ENCODE data around the gene SLC16A7.
A peak's percentile ranks its signal among the peaks of the same experiment; 100 is the strongest.

Gene SLC16A7

DNA sequence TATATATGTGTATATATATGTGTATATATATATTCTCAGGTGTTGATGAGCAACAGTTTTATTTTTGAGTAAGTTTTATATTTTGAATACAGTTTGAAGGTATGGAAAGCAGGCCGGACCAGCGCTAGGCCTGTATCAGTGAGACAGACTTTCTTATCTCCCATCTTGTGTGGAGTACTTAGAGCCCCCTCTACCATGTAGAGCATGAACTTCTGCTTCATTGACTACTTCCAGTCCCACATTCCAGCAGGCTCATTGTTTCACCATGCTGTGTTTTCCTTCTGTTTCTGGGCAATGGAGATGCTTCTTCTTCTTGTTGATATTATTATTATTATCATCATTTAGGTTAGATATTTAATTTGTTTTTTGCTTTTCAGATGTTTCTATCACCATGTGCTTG is 76.4 kb downstream of the SLC16A7 start:
- no peak for DNase-seq

GRCh38 chr12:59675461-59675860 is 79.6 kb downstream of the SLC16A7 start:
- DNase-seq = no peak

DNA sequence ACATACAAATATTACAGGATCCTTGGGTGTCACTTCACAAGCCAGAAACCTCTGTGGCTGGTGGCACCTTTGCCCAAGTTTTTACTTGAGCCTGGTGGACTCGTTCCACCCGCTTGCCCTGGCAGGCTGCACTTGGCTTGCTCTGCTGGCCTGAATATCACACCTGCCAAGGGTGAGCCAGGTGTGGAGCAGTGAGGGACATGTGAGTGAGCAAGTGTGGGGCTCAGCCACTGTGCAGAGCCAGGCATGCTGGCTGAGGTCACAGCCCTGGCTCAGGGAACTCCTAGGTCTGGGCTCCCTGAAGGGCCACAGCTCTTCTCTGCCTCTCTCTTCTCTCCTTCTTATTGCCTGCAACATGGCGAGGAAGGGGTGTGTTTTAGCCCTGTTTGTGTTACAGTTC is 82.0 kb downstream of the SLC16A7 start:
- DNase-seq = no peak

DNA sequence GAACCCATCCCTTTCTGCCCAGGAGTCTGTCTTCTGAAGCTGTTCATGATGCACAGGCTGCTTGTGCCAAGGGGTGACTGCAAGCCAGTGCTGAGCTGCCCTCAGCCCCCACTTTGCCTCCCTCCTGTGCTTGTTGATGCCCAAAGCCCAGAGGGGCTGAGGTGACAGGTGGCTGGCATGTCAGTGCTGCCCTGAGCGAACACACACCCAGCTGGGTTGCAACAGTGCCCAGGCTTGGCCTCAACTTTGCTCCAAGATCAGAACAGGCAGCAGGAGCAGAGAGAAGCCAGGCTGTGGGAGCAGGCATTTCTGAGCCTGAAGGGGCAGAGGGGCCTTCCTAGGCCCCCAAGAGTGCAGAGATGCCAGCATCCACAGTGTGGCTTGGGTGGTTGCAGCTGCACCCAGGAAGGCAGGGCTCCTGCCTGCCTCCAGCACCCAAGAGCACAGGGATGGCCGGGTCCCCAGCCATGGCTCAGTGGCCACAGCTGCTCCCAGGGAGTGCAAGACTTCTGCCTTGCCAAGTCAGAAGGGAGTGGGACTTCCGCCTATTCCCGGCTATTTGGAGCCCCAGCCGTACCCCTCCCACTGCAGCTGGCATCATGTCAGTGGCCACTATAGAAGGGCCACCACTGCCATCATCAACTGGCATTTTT is 83.1 kb downstream of the SLC16A7 start:
- peak; percentile 7 to 64 for DNase-seq

- no peak for DNase-seq
Observed at GRCh38 chr12:59689776-59690175, 93.9 kb downstream of the SLC16A7 start.

DNA sequence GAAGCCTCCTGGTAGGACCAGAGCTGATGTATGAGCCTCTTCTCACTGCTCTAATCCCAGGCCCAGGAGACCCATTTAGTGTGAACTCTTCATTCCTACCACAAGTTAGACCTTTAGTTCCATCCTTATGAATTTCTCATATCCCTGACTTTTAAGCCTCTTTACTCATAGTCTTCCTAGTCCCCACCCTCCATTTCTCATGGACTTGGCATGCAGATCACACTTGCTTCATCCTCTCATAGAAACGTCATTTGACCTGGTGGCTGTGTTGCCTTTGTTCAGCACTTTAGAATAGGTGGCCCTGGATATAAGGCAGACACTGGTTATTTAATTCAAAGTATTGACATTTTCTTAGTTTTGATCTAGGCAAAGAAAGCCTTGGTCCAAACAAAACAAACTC is 99.5 kb downstream of the SLC16A7 start:
- no peak for DNase-seq

DNA sequence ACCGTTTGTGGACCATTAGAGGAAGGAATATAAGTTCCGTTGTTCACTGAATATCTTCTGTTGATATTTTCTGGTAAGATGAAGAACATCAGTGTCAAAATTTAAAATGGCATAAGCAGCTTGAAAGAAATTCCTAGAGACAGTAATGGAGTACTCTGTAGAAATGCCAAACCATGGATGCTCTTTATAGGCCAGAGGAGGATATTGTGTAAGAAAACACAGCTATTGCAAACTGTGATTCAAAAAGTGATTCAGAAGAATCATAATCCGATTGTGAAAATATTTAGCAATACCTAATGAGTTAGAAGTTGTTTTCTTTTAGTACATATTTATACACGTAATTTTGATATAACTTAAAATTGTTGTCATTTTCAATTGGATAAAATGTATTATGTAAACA is 102.8 kb downstream of the SLC16A7 start:
- no peak for DNase-seq

DNA sequence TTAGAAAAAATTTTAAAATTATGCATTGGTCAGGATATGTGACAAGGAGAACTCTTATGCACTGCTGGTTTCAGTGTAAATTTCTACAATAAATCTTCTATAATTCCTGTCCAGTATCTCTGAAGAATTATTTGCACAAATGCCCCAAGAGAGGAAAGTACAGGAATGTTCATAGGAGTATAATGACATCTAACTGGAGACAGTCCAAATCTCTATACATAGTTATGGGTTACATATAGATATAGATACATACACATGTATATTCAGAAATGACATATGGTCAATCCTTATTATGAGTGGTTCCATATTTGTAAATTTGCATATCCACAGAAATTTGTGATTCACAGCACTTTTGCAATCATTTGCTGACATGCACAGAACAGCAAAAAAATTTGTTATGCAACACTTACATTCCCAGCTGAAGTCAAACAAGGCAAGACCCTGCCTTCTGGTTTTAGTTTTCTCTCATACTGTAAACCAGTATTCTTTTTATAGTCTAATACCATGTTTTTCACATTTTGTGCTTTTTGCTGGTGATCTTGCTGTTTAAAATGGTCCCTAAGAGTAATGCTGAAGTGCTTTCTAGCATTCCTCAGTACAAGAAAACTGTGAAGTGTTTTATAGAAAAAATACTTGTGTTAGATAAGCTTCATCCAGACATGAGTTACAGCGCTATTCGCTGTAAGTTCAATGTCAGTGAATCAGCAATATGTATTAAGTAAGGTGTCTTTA is 103.8 kb downstream of the SLC16A7 start:
- DNase-seq = no peak

GRCh38 chr12:59700153-59700450 is 104.3 kb downstream of the SLC16A7 start:
- DNase-seq = no peak

DNA sequence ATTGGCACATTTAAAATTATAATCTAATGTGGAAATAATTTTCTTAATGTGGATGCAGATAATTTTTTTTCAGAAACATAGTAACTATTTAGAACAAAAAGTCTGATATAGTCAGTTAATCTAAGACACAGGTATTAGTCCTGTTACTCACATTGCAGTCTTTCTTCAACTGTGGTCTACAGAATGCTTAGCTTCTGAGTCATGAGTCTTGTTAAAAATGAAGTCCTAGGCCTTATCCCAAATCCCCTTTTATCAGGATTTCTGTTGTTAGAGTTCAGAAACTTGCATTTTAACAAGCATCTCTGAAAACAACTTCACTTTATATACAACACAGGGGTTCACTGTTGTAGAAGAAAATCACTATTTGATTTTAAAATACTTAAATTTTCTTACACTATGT is 112.2 kb downstream of the SLC16A7 start:
- no peak for DNase-seq

- no peak for DNase-seq
Observed at GRCh38 chr12:59708484-59708883, 112.7 kb downstream of the SLC16A7 start.

GRCh38 chr12:59710004-59710628 is 114.3 kb downstream of the SLC16A7 start:
- no peak for DNase-seq

- DNase-seq = no peak
Observed at GRCh38 chr12:59710964-59711363, 115.1 kb downstream of the SLC16A7 start.

GRCh38 chr12:59715434-59715833 is 119.6 kb downstream of the SLC16A7 start:
- no peak for DNase-seq

- DNase-seq = no peak
Observed at GRCh38 chr12:59716043-59716442, 120.2 kb downstream of the SLC16A7 start.

GRCh38 chr12:59717436-59717835 is 121.6 kb downstream of the SLC16A7 start:
- DNase-seq = no peak

GRCh38 chr12:59719701-59720100 is 123.9 kb downstream of the SLC16A7 start:
- no peak for DNase-seq

DNA sequence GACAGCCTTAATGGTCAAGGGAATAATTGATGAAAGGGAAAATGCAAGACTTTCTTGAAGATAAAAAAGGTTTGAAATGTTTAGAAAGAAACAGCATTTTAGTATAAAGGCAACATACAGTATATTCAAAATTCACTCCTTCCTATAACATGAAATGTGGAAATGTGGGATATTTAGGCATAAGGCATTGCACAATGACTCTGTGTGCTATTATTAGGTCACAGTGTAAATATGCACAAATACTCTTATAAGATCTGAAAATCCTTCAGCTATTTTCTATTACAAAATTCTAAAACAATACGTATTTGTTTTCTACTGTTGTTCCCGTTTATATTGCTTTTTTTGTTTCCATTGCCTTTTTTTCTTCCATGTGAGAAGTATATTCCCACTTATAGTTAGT is 127.7 kb downstream of the SLC16A7 start:
- no peak for DNase-seq

GRCh38 chr12:59724011-59724695 is 128.3 kb downstream of the SLC16A7 start:
- DNase-seq = no peak

DNA sequence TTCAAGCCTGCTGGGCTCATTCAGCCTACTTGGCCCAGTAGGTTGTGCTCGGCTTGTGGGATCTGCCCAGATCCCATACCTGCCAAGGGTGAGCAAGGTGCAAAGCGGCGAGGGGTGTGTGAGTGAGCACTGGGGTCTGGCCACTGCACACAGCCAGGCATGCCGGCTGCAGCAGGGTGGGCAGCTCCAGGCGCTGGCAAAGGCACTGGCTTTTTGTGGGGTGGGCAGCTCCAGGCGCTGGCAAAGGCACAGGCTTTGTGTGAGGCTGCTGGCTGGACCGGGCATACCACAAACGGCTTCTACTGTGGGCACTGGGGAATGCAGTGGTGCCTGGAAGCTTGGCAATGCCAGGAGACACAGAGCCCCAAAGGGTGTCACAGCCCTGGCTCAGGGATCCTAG is 137.4 kb downstream of the SLC16A7 start:
- DNase-seq = no peak

GRCh38 chr12:59734371-59734770 is 138.5 kb downstream of the SLC16A7 start:
- no peak for DNase-seq

DNA sequence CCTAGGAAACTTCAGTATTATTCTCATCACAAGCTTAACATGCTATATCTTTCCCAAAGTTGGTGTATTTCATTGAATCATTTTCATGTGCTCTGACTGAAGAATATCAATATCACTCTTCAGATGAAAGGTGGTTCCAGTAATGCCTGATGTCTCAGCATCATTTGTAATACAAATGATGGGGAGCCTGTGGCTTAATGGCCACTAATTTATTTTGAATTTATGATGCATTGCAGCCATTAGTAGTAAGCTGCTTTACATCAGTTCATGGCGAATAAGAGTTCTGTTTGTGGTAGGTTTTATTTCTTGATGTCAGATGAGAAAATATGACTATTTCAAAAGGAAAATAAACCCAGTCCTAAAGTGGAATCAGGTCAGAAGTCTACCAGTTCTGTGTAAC is 139.4 kb downstream of the SLC16A7 start:
- no peak for DNase-seq

- DNase-seq = no peak
Observed at GRCh38 chr12:59736359-59736758, 140.5 kb downstream of the SLC16A7 start.

GRCh38 chr12:59736786-59737185 is 141.0 kb downstream of the SLC16A7 start:
- peak in 1 of 2 experiments; percentile 18 for DNase-seq

Data from NCI-H446 (cell line).